Activated CD4-positive, alpha-beta T cell treated with anti-CD3 and anti-CD28 coated beads for 36 hours (primary cell): ENCODE results near the gene DBH. TPM values are rescaled to one million over a fixed set of nuclear protein-coding genes. Genes with fewer than 3 reads are reported as not detected.

Source experiments
- ATAC-seq: fragments of 200-7000 bp; cut with Tn5 transposase; one replicate; pipeline ENCODE4 v1.10.0; 2021; ENCODE audit warnings: mild to moderate bottlenecking, moderate library complexity
- CTCF ChIA-PET: fragments of 350-600 bp; sonication (Branson Sonifier 250); formaldehyde crosslinking; loops from one replicate; lab custom pipeline; 2021; ENCODE audit warnings: antibody characterized with exemption; lab: Charles Lee
- POLR2A ChIA-PET: fragments of 350-600 bp; sonication (Branson Sonifier 250); formaldehyde crosslinking; loops from one replicate; lab custom pipeline; 2021; ENCODE audit warnings: antibody characterized with exemption, inconsistent platforms; lab: Charles Lee
- DNase-seq: peaks from one replicate; pipeline ENCODE4 v3.0.0-alpha.2; 2020
- H3K27ac Mint-ChIP-seq: one replicate; pipeline ENCODE4 v1.8.0; 2021; ENCODE audit warnings: mixed read lengths
- H3K27me3 Mint-ChIP-seq: one replicate; pipeline ENCODE4 v1.8.0; 2021; ENCODE audit warnings: mixed read lengths
- H3K36me3 Mint-ChIP-seq: one replicate; pipeline ENCODE4 v1.8.0; 2021; ENCODE audit warnings: low read depth, mixed read lengths
- H3K4me1 Mint-ChIP-seq: one replicate; pipeline ENCODE4 v1.8.0; 2021; ENCODE audit warnings: mixed read lengths
- H3K4me3 Mint-ChIP-seq: one replicate; pipeline ENCODE4 v1.8.0; 2021; ENCODE audit warnings: mild to moderate bottlenecking, moderate library complexity, mixed read lengths
- H3K9me3 Mint-ChIP-seq: one replicate; pipeline ENCODE4 v1.8.0; 2021; ENCODE audit warnings: low read depth, mixed read lengths
- intact Hi-C, 2 experiments: fragments of 100-400 bp; cut with DNase I in 1 of 2; cut with micrococcal nuclease in 1 of 2; formaldehyde crosslinking; loops; one replicate each; pipeline versions ENCODE4 v1.14.2 to v1.15.1; 2022 to 2024; cut with DNase I, micrococcal nuclease
- total RNA-seq, 2 experiments: library from RNA; stranded (reverse); gene quantifications; one replicate each; pipeline ENCODE4 v1.2.3, GENCODE V29; 2021

DBH gene
- total RNA-seq, 2 experiments from 2014 or later, result not detected

DNA sequence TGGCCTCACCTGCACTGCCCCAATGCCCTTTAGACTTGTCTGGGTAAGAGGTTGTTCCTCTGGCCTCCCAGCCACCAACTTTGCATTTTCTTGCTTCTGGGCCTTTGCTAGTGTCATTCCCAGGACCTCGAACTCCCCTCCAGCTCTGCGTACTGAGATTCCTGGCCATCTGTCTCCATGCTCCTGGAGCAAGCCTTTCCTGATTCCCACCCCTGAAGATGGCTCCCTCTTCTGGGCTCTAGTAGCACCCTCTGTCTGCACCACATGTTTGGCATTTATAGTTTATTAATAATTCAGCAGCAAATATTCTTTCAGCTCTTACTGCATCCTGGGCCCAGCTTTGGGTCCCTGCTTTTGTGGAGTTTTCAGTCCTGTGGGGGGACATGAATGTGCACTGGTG lies 41.9 kb upstream of the DBH start:
- no peaks in the 10 kb centered on the region for H3K27me3 Mint-ChIP-seq
- H3K4me1 Mint-ChIP-seq, result no peaks in the 10 kb centered on the region
- ChIA-PET POLR2A (no interaction called here), CTCF (no interaction called here)
- H3K27ac Mint-ChIP-seq, result no peak overlapping the region
- ATAC-seq (no peak), DNase-seq (no peak)
- H3K4me3 Mint-ChIP-seq, result no peak overlapping the region
- peaks cover 2% of the 10 kb centered on the region for H3K36me3 Mint-ChIP-seq
- intact Hi-C loops, result no loop called here
- H3K9me3 Mint-ChIP-seq, result peaks cover 12% of the 10 kb centered on the region

DNA sequence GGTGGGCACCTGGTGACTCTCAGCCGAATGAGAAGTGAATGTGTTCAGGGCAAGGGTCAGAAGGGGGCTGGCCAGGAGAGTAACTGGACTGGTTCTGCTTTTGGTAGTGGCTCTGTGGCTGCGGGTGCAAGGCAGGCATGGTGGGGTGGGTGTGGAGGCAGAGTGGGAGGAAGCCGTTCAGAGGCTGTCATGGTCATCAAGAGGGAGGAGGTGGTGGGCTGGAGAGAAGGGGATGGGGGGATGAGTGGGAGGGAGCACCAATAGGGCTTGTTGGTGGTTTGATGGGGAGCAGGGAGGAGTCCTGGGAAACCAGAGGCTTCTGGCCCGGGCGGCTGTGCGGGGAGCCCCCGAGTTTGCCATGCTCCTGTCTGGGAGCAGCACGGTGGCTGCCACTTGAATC lies 40.3 kb upstream of the DBH start:
- POLR2A ChIA-PET, result no interaction called here
- Mint-ChIP-seq H3K9me3 (peaks cover 12% of the 10 kb centered on the region), H3K4me3 (no peak overlapping the region), H3K4me1 (no peaks in the 10 kb centered on the region), H3K27ac (no peak overlapping the region), H3K27me3 (no peaks in the 10 kb centered on the region), H3K36me3 (peaks cover 2% of the 10 kb centered on the region)
- DNase-seq (no peak), ATAC-seq (no peak)
- intact Hi-C loops, result no loop called here
- CTCF ChIA-PET, result no interaction called here

DNA sequence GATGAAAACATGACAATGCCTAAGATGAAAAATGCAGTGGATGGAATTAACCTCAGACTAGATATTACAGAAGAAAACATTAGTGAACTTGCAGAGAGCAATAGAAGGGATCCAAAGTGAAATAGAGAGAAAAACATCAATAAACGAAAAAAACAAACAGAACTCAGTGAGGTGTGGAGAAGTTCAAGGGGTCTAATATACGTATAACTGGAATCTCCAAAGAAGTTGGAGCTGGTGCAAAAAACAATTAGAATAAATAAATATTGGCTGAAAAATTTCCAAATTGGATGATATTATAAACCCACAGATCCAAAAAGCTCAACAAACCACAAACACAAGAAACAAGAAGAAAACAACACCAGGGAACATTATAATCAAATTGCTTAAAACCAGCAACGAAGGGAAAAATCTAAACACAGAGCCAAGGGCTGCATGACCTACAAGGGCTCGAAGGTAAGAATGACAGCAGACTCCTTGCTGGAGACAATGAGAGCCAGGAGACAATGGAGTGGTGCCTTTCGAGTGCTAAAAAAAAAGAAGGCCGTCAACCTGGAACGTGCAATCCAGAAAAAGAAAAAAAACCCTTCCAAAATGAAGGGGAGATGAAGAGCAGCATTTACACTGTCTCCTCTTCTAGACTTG lies 38.7 kb upstream of the DBH start:
- no peak overlapping the region for H3K4me3 Mint-ChIP-seq
- DNase-seq (no peak), ATAC-seq (no peak)
- H3K4me1 Mint-ChIP-seq, result no peaks in the 10 kb centered on the region
- peaks cover 2% of the 10 kb centered on the region for H3K36me3 Mint-ChIP-seq
- intact Hi-C loops, result no loop called here
- H3K27me3 Mint-ChIP-seq, result no peaks in the 10 kb centered on the region
- ChIA-PET CTCF (interaction anchor here (0.8 to 2.1 kb wide), 4 partner anchors 64 to 185 kb away, joined by 3 to 7 read pairs (median 4); no protein-coding TSS in a partner anchor), POLR2A (no interaction called here)
- H3K27ac Mint-ChIP-seq, result no peak overlapping the region
- H3K9me3 Mint-ChIP-seq, result peaks cover 12% of the 10 kb centered on the region

DNA sequence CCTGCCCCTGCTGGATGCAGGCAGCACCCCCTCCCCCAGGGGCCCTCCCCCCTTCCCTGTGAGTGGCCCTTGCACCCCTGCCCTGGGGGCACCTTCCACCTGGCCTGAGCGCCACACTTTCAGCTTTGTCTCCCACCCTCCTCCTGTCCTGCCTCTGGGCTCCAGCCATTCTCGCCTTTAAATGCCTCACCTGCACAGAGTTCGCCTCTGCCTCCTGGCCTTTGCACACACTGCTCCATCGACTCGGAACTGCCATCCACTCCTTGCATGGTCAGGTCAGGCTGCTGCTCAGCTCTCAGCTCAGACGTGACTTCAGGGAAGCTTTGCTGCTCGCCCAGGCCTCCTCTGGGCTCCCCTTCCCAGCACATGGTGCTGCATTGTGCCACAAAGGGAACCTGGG lies 37.2 kb upstream of the DBH start:
- intact Hi-C loops, result no loop called here
- ChIA-PET POLR2A (no interaction called here), CTCF (no interaction called here)
- Mint-ChIP-seq H3K36me3 (peaks cover 2% of the 10 kb centered on the region), H3K4me1 (peaks cover under 1% of the 10 kb centered on the region), H3K9me3 (peaks cover 12% of the 10 kb centered on the region), H3K27ac (no peak overlapping the region), H3K27me3 (no peaks in the 10 kb centered on the region), H3K4me3 (no peak overlapping the region)
- DNase-seq, result no peak
- ATAC-seq, result no peak

DNA sequence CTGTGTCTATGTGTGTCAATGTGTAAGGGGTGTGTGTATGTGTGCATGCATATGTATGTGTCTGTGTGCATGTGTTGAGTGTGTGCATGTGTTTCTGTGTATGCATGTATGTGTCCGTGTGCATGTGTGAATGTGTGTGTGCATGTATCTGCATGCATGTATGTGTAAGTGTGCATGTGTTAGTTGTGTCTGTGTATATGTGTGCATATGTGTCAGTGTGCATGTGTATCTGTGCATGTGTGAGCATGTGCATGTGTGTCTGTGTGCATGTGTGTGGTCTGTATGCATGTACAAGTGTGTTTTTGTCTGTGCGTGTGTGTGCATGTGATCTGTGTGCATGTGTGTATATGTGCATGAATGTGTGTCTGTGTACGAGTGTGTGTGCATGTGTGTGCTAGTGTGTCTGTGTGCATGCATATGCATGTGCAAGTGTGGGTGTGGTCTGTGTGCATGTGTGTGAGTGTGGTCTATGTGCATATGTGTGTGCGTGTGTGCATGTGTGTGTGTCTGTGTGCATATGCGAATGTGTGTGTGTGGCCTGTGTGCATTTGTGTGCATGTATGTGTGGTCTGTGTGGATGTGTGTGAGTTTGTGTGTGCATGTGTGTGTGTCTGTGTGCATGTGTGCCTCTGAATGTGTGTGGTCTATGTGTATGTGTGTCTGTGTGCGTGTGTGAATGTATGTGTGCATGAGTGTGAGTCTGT lies 36.5 kb upstream of the DBH start:
- Mint-ChIP-seq H3K4me1 (peaks cover 5% of the 10 kb centered on the region), H3K27me3 (no peaks in the 10 kb centered on the region), H3K9me3 (peaks cover 12% of the 10 kb centered on the region), H3K4me3 (no peak overlapping the region), H3K27ac (no peak overlapping the region), H3K36me3 (peaks cover 2% of the 10 kb centered on the region)
- ATAC-seq (no peak), DNase-seq (no peak)
- ChIA-PET CTCF (no interaction called here), POLR2A (no interaction called here)
- intact Hi-C loops, result no loop called here

DNA sequence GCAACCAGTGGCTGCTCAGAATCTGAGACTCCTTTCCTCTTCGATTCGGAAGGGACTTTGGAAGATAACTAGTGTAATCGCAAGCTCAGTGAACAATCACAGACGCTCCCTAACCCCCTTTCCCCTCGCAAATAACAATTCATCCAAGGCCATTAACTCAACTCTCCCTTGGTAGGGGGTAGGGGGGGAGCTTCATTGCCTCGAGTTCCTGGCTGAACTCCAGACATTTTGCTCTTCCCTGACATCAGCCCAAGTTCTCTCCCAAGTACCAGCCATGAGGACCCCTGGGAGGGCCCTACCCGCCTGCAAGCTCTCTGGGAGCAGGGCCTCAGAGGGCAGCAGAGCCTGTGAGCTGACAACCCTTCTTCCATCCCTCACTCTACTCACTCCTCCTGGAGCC lies 35.4 kb upstream of the DBH start:
- ChIA-PET CTCF (interaction anchor here (0.8 to 1.2 kb wide), 3 partner anchors 11 to 129 kb away, joined by 3 to 4 read pairs (median 4); no protein-coding TSS in a partner anchor), POLR2A (no interaction called here)
- ATAC-seq, result no peak
- H3K36me3 Mint-ChIP-seq, result peaks cover 2% of the 10 kb centered on the region
- DNase-seq, result no peak
- peaks cover 12% of the 10 kb centered on the region for H3K9me3 Mint-ChIP-seq
- no peaks in the 10 kb centered on the region for H3K27me3 Mint-ChIP-seq
- H3K4me3 Mint-ChIP-seq, result no peak overlapping the region
- intact Hi-C loops, result no loop called here
- no peak overlapping the region for H3K27ac Mint-ChIP-seq
- H3K4me1 Mint-ChIP-seq, result peaks cover 8% of the 10 kb centered on the region

DNA sequence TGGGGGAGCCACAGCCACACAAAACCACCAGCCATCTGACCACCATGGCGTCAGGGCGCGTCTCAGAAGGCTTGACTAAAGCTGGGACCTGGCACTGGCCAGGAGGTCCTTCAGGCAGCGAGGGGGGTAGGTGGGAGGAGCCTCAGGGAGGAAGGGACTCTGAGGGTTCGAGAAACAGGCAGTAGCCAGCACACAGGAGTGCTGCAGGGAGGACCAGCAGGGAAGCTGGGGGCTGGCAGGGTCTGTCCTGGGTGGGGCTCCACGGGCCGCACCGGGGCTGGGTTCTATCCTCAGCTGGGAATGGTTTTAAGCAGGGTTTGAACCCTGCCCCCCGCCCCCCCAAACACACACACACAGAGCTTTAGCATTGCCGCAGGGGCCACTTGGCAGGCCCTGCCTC lies 34.4 kb upstream of the DBH start:
- intact Hi-C loops, result no loop called here
- POLR2A ChIA-PET, result no interaction called here
- H3K4me1 Mint-ChIP-seq, result peaks cover 8% of the 10 kb centered on the region

DNA sequence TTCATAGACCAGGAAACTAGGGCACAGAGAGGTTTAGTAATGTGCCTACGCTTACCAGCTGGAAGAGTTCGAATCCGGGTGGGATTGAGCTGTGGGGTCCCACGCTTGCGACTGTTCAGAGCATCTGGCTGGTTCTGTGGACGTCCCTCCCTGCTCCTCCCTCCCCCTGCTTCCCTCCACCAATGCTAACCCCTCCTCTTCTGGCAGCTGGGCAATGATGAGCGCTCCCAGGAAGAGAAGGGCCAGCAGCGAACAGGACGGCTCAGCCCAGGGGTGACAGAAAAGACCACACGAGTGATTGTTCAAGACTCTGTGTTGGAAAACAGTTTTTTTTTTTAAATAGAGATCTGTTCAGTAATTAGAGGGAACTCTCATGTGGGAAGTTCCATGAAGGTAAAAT lies 33.9 kb upstream of the DBH start:
- ChIA-PET POLR2A (no interaction called here), CTCF (interaction anchor here (0.7 kb wide), 1 partner anchor 45 kb away, joined by 3 read pairs; no protein-coding TSS in a partner anchor)
- Mint-ChIP-seq H3K4me3 (no peak overlapping the region), H3K27me3 (peaks cover 2% of the 10 kb centered on the region), H3K36me3 (no peaks in the 10 kb centered on the region), H3K9me3 (peaks cover 8% of the 10 kb centered on the region), H3K27ac (no peak overlapping the region), H3K4me1 (peaks cover 8% of the 10 kb centered on the region)
- ATAC-seq (no peak), DNase-seq (no peak)
- intact Hi-C loops, result no loop called here

More for the DNA sequence above, 34.4 kb upstream of the DBH start:
- CTCF ChIA-PET, result interaction anchor here (0.7 kb wide), 1 partner anchor 45 kb away, joined by 3 read pairs; no protein-coding TSS in a partner anchor
- ATAC-seq (no peak), DNase-seq (no peak)
- no peak overlapping the region for H3K4me3 Mint-ChIP-seq
- peaks cover 2% of the 10 kb centered on the region for H3K36me3 Mint-ChIP-seq
- peaks cover 12% of the 10 kb centered on the region for H3K9me3 Mint-ChIP-seq
- no peak overlapping the region for H3K27ac Mint-ChIP-seq
- H3K27me3 Mint-ChIP-seq, result peaks cover 2% of the 10 kb centered on the region

DNA sequence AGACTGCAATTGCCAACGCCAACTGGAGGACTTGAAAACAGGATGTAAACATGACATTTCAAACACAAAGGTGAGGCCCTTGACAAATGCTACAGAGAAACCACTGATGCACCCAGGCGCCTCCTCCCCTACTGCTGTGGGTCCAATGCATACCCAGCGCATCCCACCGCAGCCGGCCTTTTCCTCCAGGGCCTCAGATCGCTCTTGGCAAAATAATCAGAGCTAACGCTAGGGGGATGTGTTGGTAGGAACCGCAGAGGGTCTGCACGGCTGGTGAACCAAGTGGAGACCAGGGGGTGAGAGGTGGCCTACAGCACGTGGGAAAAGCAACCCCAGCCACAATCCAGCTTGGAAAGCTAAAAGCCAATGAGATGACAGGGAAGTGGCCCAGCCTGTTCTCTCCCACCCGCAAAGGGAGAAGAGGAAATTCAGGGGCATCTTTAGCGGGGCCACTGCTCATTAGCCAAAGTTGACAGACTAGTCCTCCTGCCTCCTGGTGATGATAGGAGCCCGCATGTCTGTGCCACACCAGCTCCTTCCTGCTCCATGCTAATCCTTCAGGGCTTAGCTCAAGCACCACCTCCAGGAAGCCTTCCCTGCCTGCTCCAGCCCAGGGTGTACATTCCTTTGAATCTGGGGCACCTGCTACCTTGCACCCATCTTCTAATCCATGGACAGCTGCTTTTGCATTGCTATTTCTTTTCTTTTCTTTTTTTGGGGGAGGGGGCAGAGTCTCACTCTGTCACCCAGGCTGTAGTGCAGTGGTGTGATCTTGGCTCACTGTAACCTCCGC lies 32.8 kb upstream of the DBH start:
- ATAC-seq (no peak), DNase-seq (no peak)
- Mint-ChIP-seq H3K4me1 (peaks cover 8% of the 10 kb centered on the region), H3K27me3 (peaks cover 4% of the 10 kb centered on the region), H3K27ac (no peak overlapping the region), H3K4me3 (no peak overlapping the region), H3K36me3 (no peaks in the 10 kb centered on the region), H3K9me3 (no peaks in the 10 kb centered on the region)
- ChIA-PET CTCF (interaction anchor here (0.7 to 1.9 kb wide), 4 partner anchors 14 to 160 kb away, joined by 3 to 8 read pairs (median 4); no protein-coding TSS in a partner anchor), POLR2A (no interaction called here)
- intact Hi-C loops, result no loop called here

DNA sequence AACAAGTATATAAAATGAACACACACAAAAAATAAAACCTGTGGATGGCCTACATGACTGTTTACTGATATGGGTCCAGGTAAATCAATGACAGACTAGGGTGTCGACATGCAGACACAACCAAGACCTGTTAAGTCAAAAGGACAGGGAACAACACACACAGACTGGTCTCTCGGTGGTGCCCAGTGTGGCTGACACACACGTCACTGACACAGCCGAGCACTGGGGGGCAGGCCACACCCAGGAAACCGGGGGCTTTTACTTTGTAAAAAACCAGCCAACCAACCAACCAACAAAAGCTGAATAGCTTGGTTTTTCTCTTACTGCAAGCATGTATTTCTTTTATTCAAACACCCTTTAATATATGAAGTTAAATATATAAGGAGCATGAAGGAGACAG lies 31.9 kb upstream of the DBH start:
- H3K4me3 Mint-ChIP-seq, result no peak overlapping the region
- no peaks in the 10 kb centered on the region for H3K36me3 Mint-ChIP-seq
- H3K9me3 Mint-ChIP-seq, result no peaks in the 10 kb centered on the region
- H3K4me1 Mint-ChIP-seq, result peaks cover 8% of the 10 kb centered on the region
- DNase-seq (peak; percentile 59), ATAC-seq (peak; percentile 55)
- H3K27me3 Mint-ChIP-seq, result peaks cover 6% of the 10 kb centered on the region
- ChIA-PET POLR2A (no interaction called here), CTCF (interaction anchor here (0.6 to 1.9 kb wide), 7 partner anchors 15 to 161 kb away, joined by 3 to 8 read pairs (median 3); no protein-coding TSS in a partner anchor)
- H3K27ac Mint-ChIP-seq, result no peak overlapping the region
- intact Hi-C loops, result no loop called here

DNA sequence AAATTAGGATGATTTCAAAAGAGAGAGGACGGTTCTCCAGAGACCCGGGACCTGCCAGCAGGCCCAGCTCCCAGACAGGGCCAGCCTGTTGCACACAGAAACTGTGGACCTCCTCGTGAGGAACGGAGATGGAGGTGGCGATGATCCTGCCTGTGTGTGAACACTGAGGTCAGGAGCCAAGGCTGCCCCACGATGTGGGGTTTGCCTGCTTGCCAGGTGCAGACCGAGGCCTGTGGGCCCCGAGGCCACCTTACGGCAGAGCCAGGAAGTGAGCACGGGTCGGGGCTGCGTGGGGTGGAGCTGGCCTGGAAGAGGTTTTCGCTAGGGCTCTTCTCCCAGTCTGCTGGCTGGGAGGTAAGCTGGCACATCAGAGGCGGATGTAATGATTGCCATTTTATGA lies 31.3 kb upstream of the DBH start:
- H3K9me3 Mint-ChIP-seq, result no peaks in the 10 kb centered on the region
- CTCF ChIA-PET, result interaction anchor here (0.6 to 1.9 kb wide), 6 partner anchors 15 to 133 kb away, joined by 3 to 4 read pairs (median 3); partner anchors contain the start of gene SARDH
- POLR2A ChIA-PET, result no interaction called here
- ATAC-seq (no peak), DNase-seq (peak; percentile 20)
- no peak overlapping the region for H3K4me3 Mint-ChIP-seq
- H3K27me3 Mint-ChIP-seq, result peaks cover 11% of the 10 kb centered on the region
- H3K27ac Mint-ChIP-seq, result no peak overlapping the region
- intact Hi-C loops, result loop anchor here in 1 of 2 experiments (5.0 kb wide), 1 partner anchor 387 kb away; the partner anchor contains the start of gene VAV2
- no peaks in the 10 kb centered on the region for H3K36me3 Mint-ChIP-seq
- H3K4me1 Mint-ChIP-seq, result peaks cover 8% of the 10 kb centered on the region
